ENCODE measurements around the gene DLL1. TPM values are rescaled to one million over a fixed set of nuclear protein-coding genes. Genes with fewer than 3 reads are reported as not detected.

Gene DLL1
- total RNA-seq, 1 donor from 2014 or later = 59.8 TPM

GRCh38 chr6:170279977-170280688 is 10.7 kb downstream of the DLL1 start:
- Mint-ChIP-seq H3K9me3 (no peaks in the 10 kb centered on the region), H3K4me1 (peaks cover 6% of the 10 kb centered on the region), H3K27me3 (ENCODE audit: low read depth) (peaks cover 32% of the 10 kb centered on the region), H3K27ac (ENCODE audit: unreplicated experiment) (no peak overlapping the region), H3K36me3 (ENCODE audit: low read depth) (peaks cover 2% of the 10 kb centered on the region), H3K4me3 (peak overlapping the region; percentile 54)
- TF ChIP-seq CTCF (conservative IDR thresholded peaks at IDR 0.05) = no peak
- DNase-seq (ENCODE audit: low read depth, low spot score) = no peak

- no peak overlapping the region for H3K4me3 Mint-ChIP-seq
- H3K9me3 Mint-ChIP-seq = no peaks in the 10 kb centered on the region
Measured at GRCh38 chr6:170279426-170279825, 11.5 kb downstream of the DLL1 start.

GRCh38 chr6:170278743-170279094 is 12.2 kb downstream of the DLL1 start:
- DNase-seq (ENCODE audit: low read depth, low spot score) = no peak
- peaks cover 24% of the 10 kb centered on the region for H3K27me3 Mint-ChIP-seq (ENCODE audit: low read depth)
- peaks cover 4% of the 10 kb centered on the region for H3K4me1 Mint-ChIP-seq
- H3K27ac Mint-ChIP-seq (ENCODE audit: unreplicated experiment) = no peak overlapping the region
- TF ChIP-seq CTCF (conservative IDR thresholded peaks at IDR 0.05) = no peak
- no peaks in the 10 kb centered on the region for H3K9me3 Mint-ChIP-seq
- H3K36me3 Mint-ChIP-seq (ENCODE audit: low read depth) = peaks cover 2% of the 10 kb centered on the region
- no peak overlapping the region for H3K4me3 Mint-ChIP-seq

More at GRCh38 chr6:170279426-170279825, 11.5 kb downstream of the DLL1 start:
- Mint-ChIP-seq H3K27me3 (ENCODE audit: low read depth) (peaks cover 27% of the 10 kb centered on the region), H3K36me3 (ENCODE audit: low read depth) (peaks cover 2% of the 10 kb centered on the region), H3K4me1 (peaks cover 4% of the 10 kb centered on the region), H3K27ac (ENCODE audit: unreplicated experiment) (no peak overlapping the region)
- DNase-seq (ENCODE audit: low read depth, low spot score) = no peak
- no peak for TF ChIP-seq CTCF (conservative IDR thresholded peaks at IDR 0.05)

GRCh38 chr6:170277893-170278742 is 12.8 kb downstream of the DLL1 start:
- Mint-ChIP-seq H3K27me3 (ENCODE audit: low read depth) (peaks cover 24% of the 10 kb centered on the region), H3K4me1 (peaks cover 4% of the 10 kb centered on the region), H3K4me3 (no peak overlapping the region), H3K27ac (ENCODE audit: unreplicated experiment) (peak overlapping the region; percentile 67), H3K36me3 (ENCODE audit: low read depth) (peaks cover 2% of the 10 kb centered on the region), H3K9me3 (no peaks in the 10 kb centered on the region)
- no peak for TF ChIP-seq CTCF (conservative IDR thresholded peaks at IDR 0.05)
- no peak for DNase-seq (ENCODE audit: low read depth, low spot score)

- TF ChIP-seq CTCF (conservative IDR thresholded peaks at IDR 0.05) = no peak
- no peak for DNase-seq (ENCODE audit: low read depth, low spot score)
- no peaks in the 10 kb centered on the region for H3K9me3 Mint-ChIP-seq
- H3K4me1 Mint-ChIP-seq = peaks cover 4% of the 10 kb centered on the region
- H3K4me3 Mint-ChIP-seq = no peak overlapping the region
- H3K27ac Mint-ChIP-seq (ENCODE audit: unreplicated experiment) = no peak overlapping the region
- peaks cover 16% of the 10 kb centered on the region for H3K27me3 Mint-ChIP-seq (ENCODE audit: low read depth)
- H3K36me3 Mint-ChIP-seq (ENCODE audit: low read depth) = peaks cover under 1% of the 10 kb centered on the region
Measured at GRCh38 chr6:170276369-170277057, 14.4 kb downstream of the DLL1 start.

Measured in neural crest cell (in vitro differentiated cells).